ENCODE data around the gene C1orf198. TPM values are rescaled to one million over a fixed set of nuclear protein-coding genes. Genes with fewer than 3 reads are reported as not detected.

Gene C1orf198
- total and polyA plus RNA-seq, 4 donors: 3.9 to 11.1 (median 10.4) TPM

DNA sequence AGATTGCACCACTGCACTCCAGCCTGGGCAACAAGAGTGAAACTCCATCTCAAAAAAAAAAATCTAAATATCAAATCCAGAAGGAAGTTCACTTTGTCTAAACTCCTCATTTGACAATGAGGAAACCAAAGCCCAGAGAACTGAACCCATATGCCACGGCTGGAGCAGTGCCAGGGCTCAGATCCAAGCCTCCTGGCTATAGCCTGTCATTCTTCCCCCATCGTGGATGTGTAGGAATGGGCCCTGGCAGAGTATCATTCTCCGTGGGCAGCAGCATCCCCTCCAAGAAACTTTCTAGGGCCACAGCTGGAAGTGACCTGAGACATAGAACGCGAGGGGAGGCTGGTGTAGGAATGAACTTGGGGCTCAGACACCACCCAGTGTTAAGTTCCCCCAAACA is 73.9 kb downstream of the C1orf198 start:
- TF ChIP-seq ZBTB33 (IDR thresholded peaks at IDR 0.05) (no peak), YY1 (IDR thresholded peaks at IDR 0.05) (no peak), HNF4A (conservative IDR thresholded peaks at IDR 0.05) (no peak), NR2F2 (IDR thresholded peaks at IDR 0.05) (no peak), HNF4G (IDR thresholded peaks at IDR 0.05) (no peak), REST (IDR thresholded peaks at IDR 0.05) (no peak), JUND (IDR thresholded peaks at IDR 0.05) (no peak), SP1 (IDR thresholded peaks at IDR 0.05) (no peak), CTCF (IDR thresholded peaks at IDR 0.05; ENCODE audit: low read depth, low read length, missing input control) (no peak), FOXA2 (IDR thresholded peaks at IDR 0.05) (no peak), EGR1 (IDR thresholded peaks at IDR 0.05; ENCODE audit: low read depth in 2 of 2) (no peak), TAF1 (conservative IDR thresholded peaks at IDR 0.05) (no peak), RAD21 (IDR thresholded peaks at IDR 0.05) (no peak)
- TF ChIP-seq, protein P1, sequence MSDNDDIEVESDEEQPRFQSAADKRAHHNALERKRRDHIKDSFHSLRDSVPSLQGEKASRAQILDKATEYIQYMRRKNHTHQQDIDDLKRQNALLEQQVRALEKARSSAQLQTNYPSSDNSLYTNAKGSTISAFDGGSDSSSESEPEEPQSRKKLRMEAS (IDR thresholded peaks at IDR 0.05): no peak
- H3K36me3 ChIP-seq (ENCODE audit: control insufficient read depth in 4 of 4, insufficient read depth in 3 of 4, low read depth in 1 of 4, low read length in 3 of 4): no peaks in the 10 kb centered on the region
- H3K9me3 ChIP-seq (ENCODE audit: control insufficient read depth in 4 of 4, low read length in 3 of 4): no peaks in the 10 kb centered on the region
- WGBS: 58% methylated on average over 5 of the region's 5 CpGs
- no peak overlapping the region for H3K9ac ChIP-seq (ENCODE audit: low read depth in 1 of 2, low read length in 2 of 2)
- no peak overlapping the region for H3K4me3 ChIP-seq (ENCODE audit: low read depth in 1 of 3, low read length in 3 of 3)
- no peaks in the 10 kb centered on the region for H3K27me3 ChIP-seq (ENCODE audit: control insufficient read depth in 4 of 4, insufficient read depth in 4 of 4, low read length in 3 of 4)
- H3K27ac ChIP-seq (ENCODE audit: low read depth in 1 of 2, low read length in 2 of 2): no peak overlapping the region
- H3K4me1 ChIP-seq (ENCODE audit: control insufficient read depth in 4 of 4, insufficient read depth in 4 of 4, low read length in 3 of 4): no peaks in the 10 kb centered on the region
- peak; percentile 20 for DNase-seq (ENCODE audit: low spot score)

DNA sequence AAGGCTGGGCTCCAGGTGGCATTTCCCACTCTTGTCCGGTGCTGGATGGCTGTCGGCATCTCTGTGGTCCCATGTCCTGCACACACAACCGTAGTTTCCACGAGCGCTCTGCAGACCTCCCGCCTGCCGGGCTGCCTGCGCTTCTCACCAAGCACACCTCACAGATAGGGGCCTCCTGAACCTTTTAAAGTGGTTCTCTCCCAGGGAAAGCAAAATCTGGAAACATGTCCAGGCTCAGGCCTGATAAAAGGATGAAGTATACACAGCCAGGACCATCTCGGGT is 74.9 kb downstream of the C1orf198 start:
- H3K9me3 ChIP-seq (ENCODE audit: control insufficient read depth in 4 of 4, low read length in 3 of 4): no peaks in the 10 kb centered on the region
- 95% methylated on average over 9 of the region's 9 CpGs for WGBS
- DNase-seq (ENCODE audit: low spot score): peak; percentile 21
- no peak for TF ChIP-seq HNF4G (IDR thresholded peaks at IDR 0.05)
- TF ChIP-seq SP1 (IDR thresholded peaks at IDR 0.05): no peak
- TF ChIP-seq, protein P1 (IDR thresholded peaks at IDR 0.05): no peak
- no peak for TF ChIP-seq RXRA (IDR thresholded peaks at IDR 0.05)
- no peak for TF ChIP-seq ATF3 (IDR thresholded peaks at IDR 0.05)
- no peak for TF ChIP-seq CTCF (IDR thresholded peaks at IDR 0.05; ENCODE audit: low read depth, low read length, missing input control)
- no peak for TF ChIP-seq ZBTB33 (IDR thresholded peaks at IDR 0.05)
- TF ChIP-seq HNF4A (conservative IDR thresholded peaks at IDR 0.05): no peak
- no peak for TF ChIP-seq FOXA2 (IDR thresholded peaks at IDR 0.05)
- H3K4me1 ChIP-seq (ENCODE audit: control insufficient read depth in 4 of 4, insufficient read depth in 4 of 4, low read length in 3 of 4): no peaks in the 10 kb centered on the region
- H3K27me3 ChIP-seq (ENCODE audit: control insufficient read depth in 4 of 4, insufficient read depth in 4 of 4, low read length in 3 of 4): no peaks in the 10 kb centered on the region
- no peak overlapping the region for H3K9ac ChIP-seq (ENCODE audit: low read depth in 1 of 2, low read length in 2 of 2)
- H3K36me3 ChIP-seq (ENCODE audit: control insufficient read depth in 4 of 4, insufficient read depth in 3 of 4, low read depth in 1 of 4, low read length in 3 of 4): no peaks in the 10 kb centered on the region
- no peak overlapping the region for H3K4me3 ChIP-seq (ENCODE audit: low read depth in 1 of 3, low read length in 3 of 3)
- no peak overlapping the region for H3K27ac ChIP-seq (ENCODE audit: low read depth in 1 of 2, low read length in 2 of 2)
